ENCODE data around the gene HOTAIR.

HOTAIR gene

DNA sequence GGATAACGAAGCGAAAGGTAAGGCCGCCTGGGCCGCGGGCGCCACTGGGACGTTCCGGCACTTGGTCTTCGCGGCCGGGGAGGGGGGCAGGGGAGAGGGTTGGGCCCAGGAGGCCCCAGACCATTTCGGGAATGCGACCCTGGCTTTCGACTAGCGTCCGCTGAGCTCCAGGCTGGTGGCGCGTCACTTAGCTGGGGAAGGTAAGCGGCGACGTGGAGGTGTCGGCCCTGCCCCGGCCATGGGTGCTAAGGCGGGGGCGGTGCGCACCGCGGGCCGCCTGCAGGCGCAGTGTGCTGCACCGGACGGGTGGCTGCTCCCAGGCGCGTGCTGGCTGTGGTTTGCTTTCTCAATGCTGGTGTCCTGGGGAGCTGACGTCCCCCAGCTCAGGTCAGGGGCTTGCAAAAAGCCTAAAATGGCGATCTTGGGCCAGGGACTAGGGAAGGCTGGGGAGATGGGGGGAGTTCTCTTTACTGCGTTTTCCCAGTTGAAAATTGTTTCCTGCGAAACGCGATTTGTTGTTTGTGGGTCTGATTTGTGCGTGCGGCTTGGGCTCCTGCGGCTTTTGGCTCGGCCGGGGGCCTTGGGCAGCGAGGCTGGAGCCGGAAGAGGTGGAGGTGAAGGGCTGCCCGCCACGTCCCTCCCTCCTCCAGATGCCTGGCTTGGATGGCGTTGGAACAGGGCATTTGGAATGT is 11.4 kb upstream of the HOTAIR start:
- DNase-seq: peak in 1 of 2 experiments; percentile 27

- no peak for DNase-seq
Measured at GRCh38 chr12:53985692-53985993, 10.9 kb upstream of the HOTAIR start.

GRCh38 chr12:53984901-53985691 is 10.3 kb upstream of the HOTAIR start, which contains the start of gene HOXC10:
Gene HOXC10, plus strand, starts transcription at chr12:53985146. Its CDS starts 114 bp downstream, at chr12:53985260.
- peak; percentile 87 to 93 for DNase-seq

- DNase-seq: no peak
Measured at GRCh38 chr12:53983950-53984572, 9.3 kb upstream of the HOTAIR start.

GRCh38 chr12:53983568-53983949 is 8.8 kb upstream of the HOTAIR start:
- DNase-seq: no peak

DNA sequence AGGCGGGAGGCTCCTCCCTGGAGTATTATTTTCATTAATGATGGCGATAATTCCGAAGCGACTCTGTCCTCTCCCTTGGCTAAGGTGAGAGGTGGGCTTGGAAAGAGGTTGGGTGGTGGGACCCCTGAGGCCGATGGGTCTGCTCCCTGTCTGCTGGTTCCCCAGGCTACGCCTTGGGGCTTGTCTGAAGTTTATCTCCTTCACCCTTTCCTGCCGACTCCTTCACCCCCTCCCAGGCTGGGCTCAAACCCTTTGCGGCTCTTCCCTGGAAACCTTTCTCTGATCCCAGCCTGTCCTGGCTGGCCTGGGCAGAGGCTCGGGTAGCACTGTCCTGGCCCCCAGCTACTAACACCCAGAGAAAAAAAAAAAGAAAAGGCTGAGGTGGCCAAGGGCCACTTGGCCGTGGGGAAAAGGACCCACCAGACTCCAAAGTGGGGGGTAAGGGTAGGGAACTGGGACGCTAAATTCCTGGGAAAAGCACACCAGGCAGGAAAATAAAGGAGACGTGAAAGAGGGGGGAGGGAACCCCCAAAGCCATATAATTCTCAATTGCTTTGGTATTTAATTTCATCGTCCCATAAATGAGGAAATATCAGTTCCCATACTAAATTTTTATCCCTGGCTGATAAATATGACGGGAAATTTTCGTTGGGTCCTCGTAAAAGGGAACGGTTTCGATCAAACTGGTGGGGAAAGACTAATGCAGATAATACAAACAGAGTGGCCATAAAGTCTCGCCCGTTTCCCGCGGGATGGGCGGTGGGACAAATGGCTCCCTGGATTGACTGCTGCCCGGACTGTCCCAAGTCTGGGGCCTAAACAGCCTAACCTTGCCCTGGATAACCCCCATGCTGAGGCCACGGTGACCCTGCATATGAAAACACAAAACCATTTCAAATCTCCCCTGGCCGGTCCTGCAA is 8.2 kb upstream of the HOTAIR start:
- no peak for DNase-seq

DNA sequence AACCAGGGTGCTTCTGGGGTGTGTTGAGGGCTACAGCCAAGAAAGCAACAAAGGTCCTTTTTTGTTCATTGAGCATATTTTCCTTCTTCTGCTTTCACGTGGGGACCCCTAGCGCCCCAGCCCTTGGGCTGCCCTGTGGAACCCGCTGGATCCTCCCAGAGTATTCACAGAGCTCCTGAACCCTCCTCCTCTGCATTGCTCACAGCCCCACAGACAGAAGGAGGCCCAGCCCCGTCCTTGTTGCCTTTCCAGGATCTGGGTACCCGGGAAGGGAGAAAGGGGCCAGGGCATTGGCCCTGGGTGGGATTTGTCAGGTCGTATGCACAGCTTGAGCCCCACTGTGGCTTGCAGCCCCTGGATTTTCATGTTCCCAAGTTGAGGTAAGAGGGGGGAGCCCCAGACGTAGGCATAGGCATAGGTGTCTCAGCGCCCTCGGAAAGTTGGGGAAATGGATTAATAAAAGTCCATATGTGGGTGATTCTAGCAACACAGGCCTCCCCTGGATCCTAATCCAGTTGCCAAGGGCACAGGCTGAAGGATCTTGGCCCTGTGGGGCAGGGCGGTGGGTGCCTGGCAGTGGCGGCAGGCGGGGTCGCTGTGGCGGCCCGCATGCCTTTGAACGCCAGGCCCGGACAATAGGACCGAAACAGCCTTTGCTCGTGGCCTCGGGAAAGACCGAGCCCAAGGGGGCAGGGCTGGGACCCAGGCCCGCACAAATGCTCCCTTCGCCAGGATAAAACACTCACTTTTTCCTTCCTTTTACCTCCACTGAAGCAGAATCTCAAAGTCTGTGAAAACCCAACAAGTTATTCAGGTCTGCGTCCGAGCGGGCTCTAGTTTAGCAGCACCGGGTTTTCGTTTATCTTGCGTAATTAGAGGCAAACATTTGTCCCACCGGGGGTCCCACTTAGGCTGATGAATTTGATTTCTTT is 7.1 kb upstream of the HOTAIR start:
- no peak for DNase-seq

- DNase-seq: no peak
Measured at GRCh38 chr12:53980802-53981496, 6.2 kb upstream of the HOTAIR start.

- no peak for DNase-seq
Measured at GRCh38 chr12:53980104-53980801, 5.5 kb upstream of the HOTAIR start.

GRCh38 chr12:53978477-53979356 is 4.0 kb upstream of the HOTAIR start:
- no peak for DNase-seq

DNA sequence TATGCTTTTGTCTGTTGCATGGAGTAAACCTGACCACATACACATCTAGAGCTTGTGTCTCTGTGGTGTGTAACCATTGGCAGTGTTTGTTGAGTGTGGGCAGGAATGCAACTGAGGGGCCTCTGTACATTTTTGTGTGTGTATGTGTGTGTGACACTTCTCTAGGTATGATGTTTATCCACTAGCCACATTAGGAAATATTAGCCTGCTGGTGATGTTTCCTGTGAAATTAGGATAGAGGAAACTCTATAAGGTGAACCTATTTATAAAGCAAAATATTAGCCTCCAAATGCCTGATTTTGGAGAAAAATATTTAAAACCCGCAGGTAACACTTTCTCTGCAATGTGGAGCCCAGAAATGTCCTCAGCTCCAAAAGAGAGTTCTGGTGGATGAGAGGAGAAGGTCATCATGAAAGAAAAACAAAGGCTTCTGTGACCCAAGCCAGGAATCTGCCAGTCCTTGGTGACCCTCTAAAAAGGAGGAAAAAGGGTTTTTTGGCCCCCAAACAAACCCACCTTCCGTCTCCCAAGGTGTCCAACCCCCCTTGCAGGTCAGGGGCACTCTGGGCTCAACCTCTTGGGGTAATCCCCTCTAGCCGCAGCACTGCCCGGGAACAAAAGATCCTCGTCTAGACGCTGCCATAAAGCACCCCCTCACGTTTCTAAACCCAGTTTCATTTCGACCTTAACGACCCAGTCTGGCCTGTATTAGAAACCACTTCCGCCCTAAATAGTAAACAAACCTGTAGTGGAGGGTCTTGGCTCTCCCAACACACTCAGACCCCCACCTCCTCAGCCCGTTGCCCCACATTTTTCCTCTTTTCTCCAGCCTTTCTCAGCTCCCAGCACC is 3.1 kb upstream of the HOTAIR start:
- DNase-seq: no peak

DNA sequence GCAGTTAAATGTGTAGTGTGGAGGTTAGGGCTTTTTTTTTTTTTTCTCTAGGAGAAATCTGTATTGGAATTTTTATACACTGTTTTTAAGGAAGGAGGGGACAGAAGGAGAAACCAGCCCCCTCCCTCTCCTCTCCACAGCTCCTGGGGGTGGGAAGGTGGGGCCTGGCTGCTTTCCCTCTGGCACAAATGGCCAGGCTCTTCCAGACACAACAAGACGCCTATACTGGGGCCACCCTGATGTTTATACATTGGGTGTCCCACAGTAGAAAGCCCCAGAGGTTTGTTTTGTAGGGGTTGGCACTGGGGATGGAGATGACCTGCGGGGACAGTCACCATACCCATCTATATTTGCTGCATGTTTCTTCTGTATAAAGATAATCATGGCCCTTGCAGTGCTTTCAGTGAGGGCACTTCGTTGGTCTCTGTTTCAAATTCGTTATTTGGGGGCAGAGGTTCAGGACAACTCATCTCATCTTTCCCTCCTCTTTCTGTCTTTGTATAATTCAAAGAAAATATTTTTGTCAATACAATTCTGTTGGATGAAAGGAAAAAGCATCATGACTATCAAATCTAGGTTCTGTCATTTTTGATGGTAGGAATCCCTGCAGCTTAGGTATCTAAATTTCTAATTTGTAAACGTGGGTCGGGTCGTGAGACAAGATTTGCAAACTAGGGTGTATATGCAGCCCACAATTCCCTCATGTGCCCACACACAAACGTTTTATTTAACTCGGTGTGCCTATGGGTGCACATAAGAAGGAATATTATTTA is 2.3 kb upstream of the HOTAIR start:
- no peak for DNase-seq

DNA sequence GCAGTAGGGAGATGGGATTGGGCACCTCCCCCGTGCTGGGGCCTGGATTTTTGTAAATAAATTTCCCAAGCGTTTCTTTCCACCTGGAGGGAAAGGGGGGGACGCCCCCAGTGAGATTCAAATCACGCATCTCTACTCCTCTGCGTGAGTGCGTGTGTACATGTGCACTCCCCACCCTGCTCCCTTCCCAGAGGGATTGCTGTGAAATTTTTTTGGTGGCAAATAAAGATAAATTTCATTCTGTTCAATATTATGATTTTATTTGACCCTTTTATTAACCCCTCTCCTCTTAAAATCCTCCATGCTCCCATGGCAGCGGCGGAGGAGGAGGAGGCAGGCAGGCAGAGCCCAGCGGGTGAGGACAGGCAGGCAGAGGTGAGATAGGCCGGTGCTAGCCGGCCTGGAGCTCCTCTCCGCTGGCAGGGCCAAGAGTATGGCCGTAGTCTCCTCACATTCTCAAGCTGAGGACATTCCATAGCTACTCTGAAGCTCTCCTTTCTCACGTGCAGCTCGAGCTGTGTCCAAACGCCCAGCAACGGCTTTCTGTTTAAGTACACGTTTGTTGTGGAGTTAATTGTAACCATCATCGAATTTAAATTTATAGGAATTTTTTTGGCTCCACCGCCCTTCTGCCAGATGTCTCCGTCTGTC is 1.5 kb upstream of the HOTAIR start:
- DNase-seq: no peak

GRCh38 chr12:53975479-53976152 is 862 bp upstream of the HOTAIR start:
- DNase-seq: no peak

- no peak for DNase-seq
Measured at GRCh38 chr12:53975064-53975471, 314 bp upstream of the HOTAIR start.

GRCh38 chr12:53973236-53974042 is 1.3 kb downstream of the HOTAIR start:
- DNase-seq: no peak
